GM06990 (cell line): Measurements from ENCODE around the gene DNAJB1.
"Not testable (repeated sequence)": the region's sequence is repeated elsewhere in the genome, so short reads cannot be mapped to it uniquely, and the experiment has no call there.

Source experiments
- DNase-seq: peaks from one replicate; pipeline ENCODE4 v3.0.0-alpha.2; 2011; ENCODE audit not compliant: insufficient read length; ENCODE audit errors: extremely low read depth
- H3K27me3 ChIP-seq: replicated peaks from 2 replicates; pipeline ENCODE4 v1.6.0; 2011; ENCODE audit warnings: low read length; ENCODE audit not compliant: control insufficient read depth, insufficient read depth
- H3K36me3 ChIP-seq: 2 replicates; pipeline ENCODE4 v1.5.1; 2011; ENCODE audit warnings: low read length; ENCODE audit not compliant: control insufficient read depth, insufficient read depth
- H3K4me3 ChIP-seq: replicated peaks from 2 replicates; pipeline ENCODE4 v1.5.1; 2011; ENCODE audit warnings: low read depth, mild to moderate bottlenecking, control low read depth, low read length
- CTCF ChIP-seq: IDR thresholded peaks from 2 replicates; pipeline ENCODE4 v1.5.1; 2011; ENCODE audit warnings: low read length, control low read depth, mild to moderate bottlenecking, inconsistent platforms; ENCODE audit not compliant: insufficient read depth, poor library complexity, severe bottlenecking

Gene DNAJB1

GRCh38 chr19:14545716-14546082 is 27.5 kb upstream of the DNAJB1 start:
- no peak for TF ChIP-seq CTCF
- Histone ChIP-seq H3K36me3 (no peaks in the 10 kb centered on the region; the same call in none of the 2 replicates), H3K27me3 (no peaks in the 10 kb centered on the region), H3K4me3 (no peak overlapping the region)
- DNase-seq = no peak

- no peak for TF ChIP-seq CTCF
- no peak overlapping the region for H3K4me3 ChIP-seq
- DNase-seq = no peak
- no peaks in the 10 kb centered on the region for H3K27me3 ChIP-seq
- H3K36me3 ChIP-seq = no peaks in the 10 kb centered on the region; the same call in none of the 2 replicates
Observed at GRCh38 chr19:14544977-14545715, 26.9 kb upstream of the DNAJB1 start.

- DNase-seq = no peak
- H3K27me3 ChIP-seq = no peaks in the 10 kb centered on the region
- no peak overlapping the region for H3K4me3 ChIP-seq
- H3K36me3 ChIP-seq = no peaks in the 10 kb centered on the region; the same call in none of the 2 replicates
- TF ChIP-seq CTCF = no peak
Observed at GRCh38 chr19:14544047-14544446, 25.9 kb upstream of the DNAJB1 start.

GRCh38 chr19:14542711-14543328 is 24.6 kb upstream of the DNAJB1 start:
- Histone ChIP-seq H3K27me3 (no peaks in the 10 kb centered on the region), H3K4me3 (no peak overlapping the region), H3K36me3 (no peaks in the 10 kb centered on the region; the same call in none of the 2 replicates)
- no peak for TF ChIP-seq CTCF
- no peak for DNase-seq

GRCh38 chr19:14541979-14542378 is 23.8 kb upstream of the DNAJB1 start:
- H3K27me3 ChIP-seq, DNase-seq, H3K4me3 ChIP-seq, H3K36me3 ChIP-seq: not testable (repeated sequence)

- no peak for TF ChIP-seq CTCF
- no peaks in the 10 kb centered on the region; the same call in none of the 2 replicates for H3K36me3 ChIP-seq
- H3K4me3 ChIP-seq = no peak overlapping the region
- no peaks in the 10 kb centered on the region for H3K27me3 ChIP-seq
- no peak for DNase-seq
Observed at GRCh38 chr19:14540741-14541525, 22.7 kb upstream of the DNAJB1 start.
